Activated CD8-positive, alpha-beta memory T cell treated with anti-CD3 and anti-CD28 coated beads for 36 hours (primary cell): ENCODE results near the gene ANKMY1. TPM values are rescaled to one million over a fixed set of nuclear protein-coding genes. Genes with fewer than 3 reads are reported as not detected.

Experiments
- CTCF ChIA-PET: fragments of 350-600 bp; sonication (Branson Sonifier 250); formaldehyde crosslinking; loops from one replicate; lab custom pipeline; 2021; ENCODE audit warnings: antibody characterized with exemption; lab: Charles Lee
- POLR2A ChIA-PET: fragments of 350-600 bp; sonication (Branson Sonifier 250); formaldehyde crosslinking; loops from one replicate; lab custom pipeline; 2021; ENCODE audit warnings: antibody characterized with exemption; lab: Charles Lee
- total RNA-seq, 2 experiments: library from RNA; stranded (reverse); gene quantifications; one replicate each; pipeline ENCODE4 v1.2.3, GENCODE V29; 2021

The ANKMY1 gene
- total RNA-seq, 2 experiments from 2014 or later, result 21.1 to 23.0 TPM

GRCh38 chr2:240463866-240464481 lies 93.8 kb downstream of the ANKMY1 start:
- CTCF ChIA-PET, result no interaction called here
- POLR2A ChIA-PET, result interaction anchor here (0.6 kb wide), 1 partner anchor 230 kb away, joined by 8 read pairs; no protein-coding TSS in a partner anchor

GRCh38 chr2:240463274-240463865 lies 94.4 kb downstream of the ANKMY1 start:
- ChIA-PET CTCF (no interaction called here), POLR2A (no interaction called here)

- ChIA-PET POLR2A (no interaction called here), CTCF (no interaction called here)
Observed at GRCh38 chr2:240462707-240463273, 95.0 kb downstream of the ANKMY1 start.

GRCh38 chr2:240462073-240462706 lies 95.6 kb downstream of the ANKMY1 start:
- ChIA-PET POLR2A (no interaction called here), CTCF (no interaction called here)

- POLR2A ChIA-PET, result no interaction called here
- CTCF ChIA-PET, result no interaction called here
Observed at GRCh38 chr2:240461471-240462072, 96.2 kb downstream of the ANKMY1 start.

- ChIA-PET CTCF (no interaction called here), POLR2A (no interaction called here)
Observed at GRCh38 chr2:240460781-240461431, 96.9 kb downstream of the ANKMY1 start.

GRCh38 chr2:240460253-240460711 lies 97.5 kb downstream of the ANKMY1 start:
- POLR2A ChIA-PET, result no interaction called here
- CTCF ChIA-PET, result no interaction called here

- CTCF ChIA-PET, result no interaction called here
- POLR2A ChIA-PET, result no interaction called here
Observed at GRCh38 chr2:240459401-240460252, 98.2 kb downstream of the ANKMY1 start.

- ChIA-PET CTCF (no interaction called here), POLR2A (no interaction called here)
Observed at GRCh38 chr2:240458900-240459391, 98.8 kb downstream of the ANKMY1 start.

- ChIA-PET CTCF (no interaction called here), POLR2A (no interaction called here)
Observed at GRCh38 chr2:240458044-240458899, 99.5 kb downstream of the ANKMY1 start.

GRCh38 chr2:240457223-240458043 lies 100.4 kb downstream of the ANKMY1 start:
- ChIA-PET CTCF (no interaction called here), POLR2A (no interaction called here)

GRCh38 chr2:240456447-240457222 lies 101.2 kb downstream of the ANKMY1 start:
- CTCF ChIA-PET, result no interaction called here
- POLR2A ChIA-PET, result no interaction called here

GRCh38 chr2:240455647-240456446 lies 101.9 kb downstream of the ANKMY1 start:
- CTCF ChIA-PET, result no interaction called here

GRCh38 chr2:240455272-240455646 lies 102.5 kb downstream of the ANKMY1 start:
- ChIA-PET POLR2A (no interaction called here), CTCF (no interaction called here)

More at GRCh38 chr2:240455647-240456446, 101.9 kb downstream of the ANKMY1 start:
- POLR2A ChIA-PET, result no interaction called here

- POLR2A ChIA-PET, result no interaction called here
- CTCF ChIA-PET, result no interaction called here
Observed at GRCh38 chr2:240454106-240454901, 103.5 kb downstream of the ANKMY1 start.
